GM10847 (cell line): Measurements from ENCODE around the gene PTGER4.

Source experiments
- POLR2A ChIP-seq: IDR thresholded peaks from 2 replicates; pipeline ENCODE4 v1.6.1; 2011; ENCODE audit not compliant: insufficient read length; ENCODE audit errors: extremely low read depth

The PTGER4 gene

GRCh38 chr5:40665635-40666298 lies 13.9 kb upstream of the PTGER4 start:
- no peak for TF ChIP-seq POLR2A

- no peak for TF ChIP-seq POLR2A
Observed at GRCh38 chr5:40666657-40667056, 13.1 kb upstream of the PTGER4 start.

- no peak for TF ChIP-seq POLR2A
Observed at GRCh38 chr5:40667161-40667663, 12.5 kb upstream of the PTGER4 start.

GRCh38 chr5:40669606-40670390 lies 9.9 kb upstream of the PTGER4 start:
- TF ChIP-seq POLR2A = no peak

- TF ChIP-seq POLR2A = no peak
Observed at GRCh38 chr5:40672425-40672824, 7.3 kb upstream of the PTGER4 start.

GRCh38 chr5:40674661-40675235 lies 5.0 kb upstream of the PTGER4 start:
- no peak for TF ChIP-seq POLR2A

- no peak for TF ChIP-seq POLR2A
Observed at GRCh38 chr5:40675396-40676133, 4.2 kb upstream of the PTGER4 start.

- TF ChIP-seq POLR2A = no peak
Observed at GRCh38 chr5:40676613-40677343, 2.9 kb upstream of the PTGER4 start.

- TF ChIP-seq POLR2A = no peak
Observed at GRCh38 chr5:40677456-40677855, 2.3 kb upstream of the PTGER4 start.

- no peak for TF ChIP-seq POLR2A
Observed at GRCh38 chr5:40678026-40678425, 1.7 kb upstream of the PTGER4 start.

- no peak for TF ChIP-seq POLR2A
Observed at GRCh38 chr5:40678460-40679147, 1.1 kb upstream of the PTGER4 start.

GRCh38 chr5:40679148-40679912 lies 385 bp upstream of the PTGER4 start:
- no peak for TF ChIP-seq POLR2A

- no peak for TF ChIP-seq POLR2A
Observed at GRCh38 chr5:40680741-40681362, 1.1 kb downstream of the PTGER4 start.
